Measurements from ENCODE around the gene DDX46. TPM values are rescaled to one million over a fixed set of nuclear protein-coding genes. Genes with fewer than 3 reads are reported as not detected.
"Not testable (repeated sequence)": the region's sequence is repeated elsewhere in the genome, so short reads cannot be mapped to it uniquely, and the experiment has no call there.

Gene DDX46
- total and polyA plus RNA-seq, 2 donors (not counting 1 experiment from before 2014, with no cell fraction given), result 18.7 to 38.1 TPM

GRCh38 chr5:134845852-134846640 lies 87.5 kb downstream of the DDX46 start, which contains the start of gene C5orf24:
Gene C5orf24, plus strand, starts transcription at chr5:134845968. Its CDS starts 8,933 bp downstream, at chr5:134854901.
- H3K79me2 ChIP-seq (ENCODE audit: control insufficient read depth, insufficient read depth, low read length), result peaks cover 42% of the 10 kb centered on the region
- peak; percentile 95 to 97 for DNase-seq (ENCODE audit: low read depth in 2 of 2)
- no peaks in the 10 kb centered on the region for H3K9me3 ChIP-seq (ENCODE audit: control insufficient read depth, insufficient read depth, low read depth, low read length)
- peak within 1 kb of the TSS; percentile 62 to 99 (median 84) for H3K4me3 ChIP-seq (replicated peaks in 1 of 4; ENCODE audit: control extremely low read depth in 1 of 4, insufficient read depth in 1 of 4, low read depth in 3 of 4, low read length in 4 of 4)
- H3K4me1 ChIP-seq (ENCODE audit: control insufficient read depth, extremely low read depth, insufficient read depth, low read length), result peaks cover 12% of the 10 kb centered on the region
- H3K4me2 ChIP-seq (ENCODE audit: extremely low read depth, insufficient read depth, low read length), result peak within 1 kb of the TSS; percentile 83
- H2AFZ ChIP-seq (ENCODE audit: low read length), result peak within 1 kb of the TSS; percentile 71
- TF ChIP-seq CTCF (conservative IDR thresholded peaks at IDR 0.05 in 1 of 2, IDR thresholded peaks at IDR 0.05 in 1 of 2; ENCODE audit: low read depth in 1 of 2, low read length in 2 of 2), result no peak
- H3K9ac ChIP-seq (ENCODE audit: insufficient read depth, low read length), result peak within 1 kb of the TSS; percentile 94
- H4K20me1 ChIP-seq (ENCODE audit: control insufficient read depth, extremely low read depth, insufficient read depth, low read length), result no peaks in the 10 kb centered on the region
- H3K27me3 ChIP-seq (ENCODE audit: control insufficient read depth, insufficient read depth, low read length), result no peaks in the 10 kb centered on the region
- H3K36me3 ChIP-seq (ENCODE audit: control insufficient read depth, insufficient read depth, low read length), result no peaks in the 10 kb centered on the region
- peak within 1 kb of the TSS; percentile 88 for H3K27ac ChIP-seq (ENCODE audit: insufficient read depth, low read length)

GRCh38 chr5:134846641-134846960 lies 88.0 kb downstream of the DDX46 start:
- H3K4me1 ChIP-seq (ENCODE audit: control insufficient read depth, extremely low read depth, insufficient read depth, low read length), result peaks cover 14% of the 10 kb centered on the region
- peaks cover 2% of the 10 kb centered on the region for H4K20me1 ChIP-seq (ENCODE audit: control insufficient read depth, extremely low read depth, insufficient read depth, low read length)
- H3K36me3 ChIP-seq (ENCODE audit: control insufficient read depth, insufficient read depth, low read length), result no peaks in the 10 kb centered on the region
- H2AFZ ChIP-seq (ENCODE audit: low read length), result no peak overlapping the region
- H3K27ac ChIP-seq (ENCODE audit: insufficient read depth, low read length), result peak overlapping the region; percentile 88
- no peaks in the 10 kb centered on the region for H3K9me3 ChIP-seq (ENCODE audit: control insufficient read depth, insufficient read depth, low read depth, low read length)
- peak overlapping the region; percentile 69 for H3K4me2 ChIP-seq (ENCODE audit: extremely low read depth, insufficient read depth, low read length)
- H3K79me2 ChIP-seq (ENCODE audit: control insufficient read depth, insufficient read depth, low read length), result peaks cover 47% of the 10 kb centered on the region
- TF ChIP-seq EZH2 (IDR thresholded peaks at IDR 0.05; ENCODE audit: low read length, missing control alignments) (no peak), CTCF (conservative IDR thresholded peaks at IDR 0.05 in 1 of 2, IDR thresholded peaks at IDR 0.05 in 1 of 2; ENCODE audit: low read depth in 1 of 2, low read length in 2 of 2) (no peak)
- no peaks in the 10 kb centered on the region for H3K27me3 ChIP-seq (ENCODE audit: control insufficient read depth, insufficient read depth, low read length)
- H3K9ac ChIP-seq (ENCODE audit: insufficient read depth, low read length), result peak overlapping the region; percentile 94
- DNase-seq (ENCODE audit: low read depth in 2 of 2), result peak in 1 of 2 donors; percentile 33
- H3K4me3 ChIP-seq (replicated peaks in 1 of 4; ENCODE audit: control extremely low read depth in 1 of 4, insufficient read depth in 1 of 4, low read depth in 3 of 4, low read length in 4 of 4), result peak overlapping the region; percentile 62 to 99 (median 84)

GRCh38 chr5:134849434-134849933 lies 90.9 kb downstream of the DDX46 start:
- H2AFZ ChIP-seq (ENCODE audit: low read length); H3K9ac ChIP-seq (ENCODE audit: insufficient read depth, low read length); DNase-seq (ENCODE audit: low read depth in 2 of 2); H4K20me1 ChIP-seq (ENCODE audit: control insufficient read depth, extremely low read depth, insufficient read depth, low read length); H3K27me3 ChIP-seq (ENCODE audit: control insufficient read depth, insufficient read depth, low read length); H3K4me2 ChIP-seq (ENCODE audit: extremely low read depth, insufficient read depth, low read length); H3K27ac ChIP-seq (ENCODE audit: insufficient read depth, low read length); H3K9me3 ChIP-seq (ENCODE audit: control insufficient read depth, insufficient read depth, low read depth, low read length); H3K4me3 ChIP-seq (replicated peaks in 1 of 4; ENCODE audit: control extremely low read depth in 1 of 4, insufficient read depth in 1 of 4, low read depth in 3 of 4, low read length in 4 of 4); H3K36me3 ChIP-seq (ENCODE audit: control insufficient read depth, insufficient read depth, low read length): not testable (repeated sequence)
- peaks cover 11% of the 10 kb centered on the region for H3K4me1 ChIP-seq (ENCODE audit: control insufficient read depth, extremely low read depth, insufficient read depth, low read length)
- H3K79me2 ChIP-seq (ENCODE audit: control insufficient read depth, insufficient read depth, low read length), result peaks cover 65% of the 10 kb centered on the region
